GM12873 (cell line): ENCODE measurements around the gene SLC12A5.

ENCODE experiments used
- TF ChIP-seq, protein P1 (sequence below): IDR thresholded peaks from 2 replicates; pipeline ENCODE4 v1.5.1; 2012; ENCODE audit warnings: low read depth, mild to moderate bottlenecking, moderate library complexity, low read length, control low read depth; ENCODE audit not compliant: insufficient read depth; ENCODE audit errors: missing control alignments

The SLC12A5 gene

DNA sequence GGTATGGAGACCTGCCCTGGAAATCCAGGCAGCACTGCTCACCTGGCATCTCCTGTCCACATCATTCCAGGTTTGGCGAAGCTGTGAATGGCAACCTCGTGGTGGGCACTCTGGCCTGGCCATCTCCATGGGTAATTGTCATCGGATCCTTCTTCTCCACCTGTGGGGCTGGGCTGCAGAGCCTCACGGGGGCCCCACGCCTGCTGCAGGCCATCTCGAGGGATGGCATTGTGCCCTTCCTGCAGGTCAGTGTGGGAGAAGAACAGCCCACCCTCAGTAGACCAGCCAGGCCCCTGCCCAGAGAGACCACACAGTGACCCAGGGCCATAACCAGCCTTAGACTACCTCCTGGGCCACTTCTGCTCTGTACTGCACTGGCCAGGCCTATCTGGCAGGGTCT is 15.9 kb downstream of the SLC12A5 start:
- TF ChIP-seq, protein P1, sequence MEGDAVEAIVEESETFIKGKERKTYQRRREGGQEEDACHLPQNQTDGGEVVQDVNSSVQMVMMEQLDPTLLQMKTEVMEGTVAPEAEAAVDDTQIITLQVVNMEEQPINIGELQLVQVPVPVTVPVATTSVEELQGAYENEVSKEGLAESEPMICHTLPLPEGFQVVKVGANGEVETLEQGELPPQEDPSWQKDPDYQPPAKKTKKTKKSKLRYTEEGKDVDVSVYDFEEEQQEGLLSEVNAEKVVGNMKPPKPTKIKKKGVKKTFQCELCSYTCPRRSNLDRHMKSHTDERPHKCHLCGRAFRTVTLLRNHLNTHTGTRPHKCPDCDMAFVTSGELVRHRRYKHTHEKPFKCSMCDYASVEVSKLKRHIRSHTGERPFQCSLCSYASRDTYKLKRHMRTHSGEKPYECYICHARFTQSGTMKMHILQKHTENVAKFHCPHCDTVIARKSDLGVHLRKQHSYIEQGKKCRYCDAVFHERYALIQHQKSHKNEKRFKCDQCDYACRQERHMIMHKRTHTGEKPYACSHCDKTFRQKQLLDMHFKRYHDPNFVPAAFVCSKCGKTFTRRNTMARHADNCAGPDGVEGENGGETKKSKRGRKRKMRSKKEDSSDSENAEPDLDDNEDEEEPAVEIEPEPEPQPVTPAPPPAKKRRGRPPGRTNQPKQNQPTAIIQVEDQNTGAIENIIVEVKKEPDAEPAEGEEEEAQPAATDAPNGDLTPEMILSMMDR = no peak

DNA sequence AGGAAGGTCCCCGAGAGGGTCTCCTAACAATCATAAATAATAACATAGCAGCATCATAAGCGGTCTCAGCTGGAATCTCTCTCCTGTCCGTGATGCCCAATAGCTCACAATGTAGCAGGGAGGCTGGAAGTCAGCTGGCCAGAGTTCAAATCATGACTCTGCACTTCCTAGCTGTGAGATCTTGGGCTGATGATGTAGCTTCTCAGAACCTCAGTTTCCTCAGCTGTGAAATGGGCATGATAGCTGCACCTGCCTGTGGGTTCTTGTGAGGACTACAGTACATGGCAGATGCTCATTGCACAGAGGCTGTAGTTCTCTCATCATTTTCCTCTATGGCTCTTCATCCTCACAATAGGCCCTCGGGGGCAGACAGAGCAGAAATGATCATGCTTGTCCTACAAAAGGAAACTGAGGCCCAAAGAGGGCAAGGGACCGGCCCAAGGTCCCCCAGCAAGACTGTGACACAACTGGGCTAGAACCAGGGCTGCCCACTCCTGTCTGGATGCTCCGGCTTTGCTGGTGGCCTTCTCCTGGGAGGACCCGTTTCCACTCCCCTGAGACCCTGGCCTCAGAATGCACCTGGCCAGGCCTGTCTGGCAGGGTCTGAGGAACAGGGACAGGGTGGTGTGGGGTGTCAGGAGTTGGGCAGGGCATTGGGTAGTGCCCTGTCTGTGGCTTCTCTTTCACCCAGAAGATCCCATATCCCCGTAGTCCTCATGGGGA is 17.7 kb downstream of the SLC12A5 start:
- TF ChIP-seq, protein P1 = no peak

DNA sequence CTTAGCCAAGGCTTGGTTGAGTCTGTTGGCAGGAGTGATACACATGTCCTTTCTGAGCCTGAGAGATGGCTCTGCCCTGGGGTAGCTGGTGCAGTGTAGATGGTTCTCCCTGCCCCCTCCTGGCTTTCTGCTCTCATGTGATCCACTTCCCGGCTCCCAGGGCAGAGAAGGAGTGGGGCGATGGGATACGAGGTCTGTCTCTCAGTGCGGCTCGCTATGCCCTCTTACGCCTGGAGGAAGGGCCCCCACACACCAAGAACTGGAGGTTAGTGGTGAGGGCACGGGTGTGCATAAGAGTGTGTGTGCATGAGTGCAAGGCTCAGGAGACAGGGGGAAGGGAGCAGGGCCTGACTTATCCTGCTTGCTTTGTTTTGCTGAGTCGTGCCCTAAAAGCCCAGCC is 18.8 kb downstream of the SLC12A5 start:
- TF ChIP-seq, protein P1 = no peak

DNA sequence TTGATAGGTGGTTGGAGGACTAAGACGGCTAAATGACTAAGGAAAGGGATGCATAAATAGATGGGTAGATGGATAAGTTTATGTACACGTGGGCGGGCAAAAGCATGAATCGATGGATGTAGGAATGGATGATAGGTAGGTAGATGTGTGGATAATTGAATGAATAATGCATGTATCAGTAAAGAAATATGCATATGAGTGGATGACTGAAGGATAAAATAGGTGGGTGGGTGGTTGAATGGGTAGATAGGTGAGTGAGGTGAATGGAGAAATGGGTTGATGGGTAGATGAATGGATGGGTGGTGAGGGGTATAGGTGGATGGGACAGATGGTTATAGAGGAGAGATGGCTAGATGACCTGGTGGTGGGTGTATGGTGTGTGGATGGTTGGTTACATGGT is 20.2 kb downstream of the SLC12A5 start:
- TF ChIP-seq, protein P1 = no peak

DNA sequence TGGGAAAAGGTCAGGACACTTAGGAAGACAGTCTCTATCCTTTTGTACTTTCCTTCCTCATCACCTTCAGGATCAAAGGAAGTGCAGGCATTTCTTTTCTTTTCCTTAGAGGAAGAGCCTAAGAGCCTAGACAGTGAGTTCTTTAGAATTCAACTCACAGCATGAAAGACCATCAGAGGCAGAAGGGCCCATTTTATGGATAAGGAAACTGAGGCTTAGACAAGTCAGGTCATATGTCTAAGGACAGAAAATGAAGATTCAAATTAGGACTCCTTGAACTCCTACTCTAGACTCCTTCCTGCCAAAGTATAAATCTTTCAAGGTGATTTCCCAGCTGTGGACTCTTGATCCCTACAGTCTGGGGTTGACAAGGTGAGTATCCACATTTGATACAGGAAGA is 20.8 kb downstream of the SLC12A5 start:
- TF ChIP-seq, protein P1 = no peak

DNA sequence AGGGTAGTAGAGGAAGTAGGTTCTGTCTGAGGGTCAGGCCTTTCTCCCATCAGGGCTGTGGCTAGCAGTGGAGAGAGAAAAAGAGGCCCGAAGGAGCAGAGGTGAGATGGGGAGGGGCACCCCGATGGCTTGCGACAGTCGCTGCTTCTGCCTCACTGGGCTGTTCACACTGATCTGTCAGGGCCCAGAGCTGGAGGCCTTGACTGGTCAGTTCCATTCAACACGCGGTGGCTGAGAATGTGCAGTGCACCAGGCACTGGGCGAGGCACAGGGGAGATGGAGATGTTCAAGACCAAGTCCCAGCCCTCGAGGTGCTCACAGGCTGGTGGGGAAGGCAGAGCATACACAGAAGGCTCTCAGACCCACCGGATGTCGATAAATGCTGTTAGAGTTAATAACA is 21.4 kb downstream of the SLC12A5 start:
- TF ChIP-seq, protein P1 = no peak

DNA sequence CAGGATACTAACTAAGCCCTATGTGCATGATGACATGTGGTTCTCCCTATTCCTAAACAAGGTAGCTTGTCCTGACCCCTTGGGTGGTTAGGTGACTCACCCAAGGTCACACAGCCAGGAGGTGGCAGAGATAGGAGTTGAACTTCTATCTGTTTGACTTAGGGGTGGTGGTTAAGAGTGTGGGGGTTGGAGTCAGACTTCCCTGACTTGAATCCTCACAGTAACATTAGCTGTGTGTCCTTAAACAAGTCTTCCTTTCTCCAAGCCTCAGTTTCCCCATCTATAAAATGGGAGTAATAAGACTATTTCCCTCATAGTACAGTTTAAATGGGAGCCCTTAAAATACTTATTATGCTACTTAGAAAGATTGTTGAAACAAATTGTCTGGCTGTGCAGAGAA is 21.9 kb downstream of the SLC12A5 start:
- TF ChIP-seq, protein P1 = no peak
